Raji (cell line): ENCODE data around the gene ATP2B1.

Source experiments
- POLR2A ChIP-seq: IDR thresholded peaks from 2 replicates; pipeline ENCODE4 v1.6.1; 2011; ENCODE audit warnings: low read depth, low read length, control low read depth; ENCODE audit not compliant: insufficient read depth

Gene ATP2B1

DNA sequence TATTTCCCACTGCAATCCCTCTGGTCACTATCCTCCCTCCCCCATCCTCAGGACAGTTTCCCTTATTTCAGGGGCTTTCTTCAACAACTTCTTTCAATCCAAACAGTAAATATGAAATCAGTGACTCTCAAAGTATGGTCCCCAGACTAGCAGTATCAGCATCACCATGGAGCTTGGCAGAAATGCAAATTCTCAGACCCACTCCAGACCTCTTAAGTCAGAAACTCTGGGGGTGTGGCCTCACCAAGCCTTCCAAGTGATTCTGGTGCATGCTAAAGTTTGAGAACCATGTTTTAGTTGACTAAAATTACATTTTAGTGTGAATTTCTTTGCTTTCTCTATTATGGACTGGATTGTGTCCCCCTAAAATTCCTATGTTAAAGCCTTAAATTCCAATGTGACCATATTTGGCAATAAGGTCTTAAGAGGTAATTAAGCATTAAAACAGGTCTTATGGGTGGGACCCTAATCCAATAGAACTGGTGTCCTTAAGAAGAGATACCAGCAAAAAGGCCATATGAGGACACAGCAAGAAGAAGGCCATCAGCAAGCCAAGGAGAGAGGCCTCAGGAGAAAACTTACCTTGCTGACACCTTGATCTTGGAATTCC is 23.2 kb downstream of the ATP2B1 start:
- no peak for TF ChIP-seq POLR2A

DNA sequence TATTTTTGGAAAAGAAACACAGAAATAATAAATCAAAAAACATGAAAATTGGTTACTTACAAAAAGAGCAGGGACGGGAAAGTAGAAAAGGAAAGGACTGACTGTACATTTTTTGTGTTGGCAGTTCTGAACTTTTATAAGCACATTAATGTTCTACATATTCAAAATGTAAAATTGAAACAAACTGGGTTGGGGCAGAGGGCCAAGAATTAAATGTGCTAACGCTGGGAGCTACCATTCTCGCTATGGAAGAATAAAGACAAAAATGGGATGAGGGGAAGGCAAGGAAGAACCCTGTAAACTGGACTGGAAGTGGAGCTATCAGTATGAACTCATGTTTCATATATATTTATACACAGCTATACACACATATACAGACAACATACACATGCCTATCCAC is 24.5 kb downstream of the ATP2B1 start:
- TF ChIP-seq POLR2A: no peak

DNA sequence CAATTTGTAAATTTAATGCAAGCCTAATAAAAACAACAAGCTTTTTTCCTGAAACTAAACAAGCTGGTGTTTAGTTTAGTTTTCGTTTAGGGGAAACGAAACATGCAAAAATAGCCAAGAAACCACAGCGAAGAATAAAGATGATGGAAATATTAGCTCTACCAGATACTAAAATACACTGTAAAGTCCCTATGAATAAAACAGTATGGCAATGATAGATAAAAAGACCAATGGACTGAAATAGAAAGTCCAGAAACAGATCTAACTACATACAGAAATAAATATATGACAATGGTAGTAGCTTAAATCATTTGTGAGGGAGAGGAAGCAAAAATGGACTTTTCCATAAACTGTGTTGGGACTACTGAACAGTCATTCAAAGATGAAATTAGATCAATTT is 26.4 kb downstream of the ATP2B1 start:
- no peak for TF ChIP-seq POLR2A

DNA sequence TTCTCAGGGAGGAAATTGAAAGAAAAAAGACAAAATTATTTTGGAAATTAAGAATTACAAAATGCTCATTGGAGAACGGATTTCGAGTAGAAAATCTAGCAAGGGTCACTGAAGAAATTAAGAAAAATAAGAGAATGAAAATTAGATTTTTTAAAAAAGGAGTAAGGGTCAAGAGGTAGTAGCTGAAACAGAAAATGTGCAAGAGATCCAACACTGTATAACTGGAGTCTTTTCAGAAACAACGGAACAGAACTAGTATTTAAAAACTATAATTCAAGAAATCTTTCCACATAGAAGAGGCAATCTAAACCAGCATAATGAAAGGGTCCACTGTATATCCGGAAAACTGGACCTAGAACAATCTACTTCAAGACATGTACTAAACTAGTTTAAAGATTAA is 28.2 kb downstream of the ATP2B1 start:
- TF ChIP-seq POLR2A: no peak

DNA sequence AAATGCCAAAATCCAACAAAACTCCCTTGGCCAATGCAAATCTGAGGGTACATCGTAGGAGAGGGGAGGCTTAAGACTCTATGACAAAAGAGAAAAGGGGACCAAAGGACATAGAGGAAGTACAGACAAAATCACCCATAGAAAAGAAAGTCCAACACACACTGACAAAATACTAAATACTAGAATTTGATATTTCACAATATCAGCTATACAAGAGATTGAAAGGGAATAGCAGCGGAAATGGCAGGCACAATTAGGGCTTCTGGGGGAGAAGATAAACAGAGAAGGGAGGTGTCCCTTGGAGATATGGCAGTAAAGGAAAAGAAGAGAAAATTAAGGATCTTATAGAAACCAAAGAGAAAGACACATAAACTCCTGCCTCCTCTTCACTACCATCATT is 29.0 kb downstream of the ATP2B1 start:
- TF ChIP-seq POLR2A: no peak

DNA sequence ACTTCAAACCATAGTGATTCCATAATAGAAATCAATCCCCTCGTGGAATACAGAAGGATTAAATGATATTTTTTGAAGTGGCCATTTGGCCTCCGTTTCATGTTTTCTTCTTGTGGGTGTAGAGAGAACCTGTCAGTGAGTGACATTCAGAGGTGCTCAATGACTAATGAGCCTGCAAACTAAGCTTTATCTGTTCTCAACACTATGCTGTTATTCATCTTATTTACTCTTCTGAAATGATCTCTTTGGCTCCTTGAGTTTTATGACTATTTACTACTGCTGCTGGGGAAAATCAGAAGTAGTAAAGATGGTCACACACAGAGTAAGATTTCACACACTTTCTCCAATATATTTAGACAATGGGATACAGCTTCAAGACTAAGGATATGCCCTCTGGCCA is 30.4 kb downstream of the ATP2B1 start:
- no peak for TF ChIP-seq POLR2A

DNA sequence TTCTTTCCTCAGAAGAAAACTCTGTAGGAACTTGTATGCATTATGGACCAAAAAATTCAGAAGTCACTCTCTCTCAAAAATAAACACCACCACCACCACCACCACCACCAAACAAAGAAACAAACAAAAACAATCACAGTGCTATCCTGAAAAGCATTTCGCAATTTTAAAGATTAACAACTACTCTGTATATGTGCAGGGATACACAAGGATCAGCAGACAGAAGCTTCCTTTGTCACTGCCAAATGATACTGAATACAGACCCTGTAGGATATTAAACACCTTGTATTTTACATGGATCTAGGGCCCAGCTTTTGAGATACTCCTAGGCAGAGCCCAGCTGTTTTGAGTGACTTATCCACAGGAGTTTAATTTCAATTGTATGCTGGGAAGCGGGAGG is 31.7 kb downstream of the ATP2B1 start:
- TF ChIP-seq POLR2A: no peak

DNA sequence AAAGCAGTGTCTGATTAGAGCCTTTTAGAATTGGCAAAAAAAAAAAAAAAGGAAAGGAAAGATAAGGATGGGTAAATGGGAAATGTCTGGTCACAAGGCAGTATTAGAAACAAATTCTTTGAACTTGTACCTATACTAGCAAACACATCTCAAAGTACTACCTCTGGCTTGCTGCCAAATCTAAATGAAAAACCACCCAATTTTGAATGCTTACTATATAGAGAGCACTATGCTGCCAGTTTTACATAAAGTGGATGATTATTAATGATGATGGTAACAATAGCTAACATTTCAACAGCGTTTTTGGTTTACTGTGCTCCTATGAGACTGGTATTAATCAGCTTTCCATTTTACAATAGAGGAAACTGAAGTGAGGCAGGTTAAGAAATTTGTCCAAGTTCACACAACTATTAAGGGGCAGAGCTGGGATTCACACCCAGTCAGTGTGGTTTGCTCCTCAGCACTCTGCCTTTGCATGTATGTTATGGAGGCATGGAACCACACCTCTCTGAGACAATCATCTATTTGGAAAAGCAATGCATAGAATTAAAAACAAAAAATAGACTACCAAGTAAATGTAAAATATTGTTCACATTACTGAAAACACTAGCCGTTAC is 34.2 kb downstream of the ATP2B1 start:
- no peak for TF ChIP-seq POLR2A

DNA sequence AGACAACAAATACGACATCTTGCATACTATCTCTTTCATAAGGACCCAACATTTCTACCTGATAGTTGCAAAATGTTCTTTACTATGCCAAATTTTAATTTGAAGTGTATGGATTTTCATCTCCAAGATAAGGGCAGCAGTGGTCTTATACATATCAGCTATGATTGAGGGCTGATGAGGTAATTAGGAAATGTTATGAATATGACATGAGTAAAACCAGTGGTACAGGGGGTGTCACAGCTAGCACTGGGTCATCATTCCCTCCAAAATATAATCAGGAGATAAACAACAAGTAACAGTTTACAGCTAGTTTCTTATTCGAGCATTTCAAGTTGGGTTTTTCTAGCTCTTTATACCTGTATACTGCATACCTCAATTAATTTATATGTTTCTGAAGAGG is 35.0 kb downstream of the ATP2B1 start:
- no peak for TF ChIP-seq POLR2A

DNA sequence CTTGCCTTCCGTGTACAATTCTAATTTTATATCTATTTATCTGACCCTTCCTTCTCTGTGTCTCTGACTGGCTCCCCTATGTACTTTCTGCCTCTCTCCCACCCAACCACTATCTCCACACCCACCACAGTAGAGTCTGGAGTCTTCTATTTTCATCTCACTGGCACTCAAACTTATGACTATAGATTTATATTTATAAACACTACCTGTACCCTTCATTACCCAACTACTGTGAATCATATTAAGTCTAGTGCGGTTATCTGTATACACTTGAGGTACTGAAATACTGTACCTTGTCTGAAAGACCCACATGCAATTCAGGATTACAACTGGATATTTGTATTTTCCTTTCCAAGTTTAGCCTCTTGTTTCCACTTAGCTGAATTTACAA is 36.1 kb downstream of the ATP2B1 start:
- no peak for TF ChIP-seq POLR2A

DNA sequence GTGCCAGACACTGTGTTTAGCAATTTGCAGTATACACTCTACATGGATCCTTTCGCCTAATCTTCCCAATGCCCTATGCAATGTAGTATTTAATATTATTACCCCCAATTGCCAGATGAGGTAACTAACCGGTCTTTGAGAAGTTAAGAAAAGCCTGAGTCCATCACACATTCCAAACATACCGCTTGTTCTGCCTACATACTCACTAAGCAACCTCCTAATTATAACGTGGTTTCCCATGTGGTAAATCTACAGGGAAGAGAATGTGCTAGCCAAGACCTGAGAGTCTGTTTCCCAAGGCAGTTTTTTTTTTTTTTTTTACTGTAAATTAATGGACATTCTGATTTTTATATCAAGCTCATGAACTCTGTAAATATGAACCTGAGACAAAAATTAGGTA is 37.2 kb downstream of the ATP2B1 start:
- TF ChIP-seq POLR2A: no peak

DNA sequence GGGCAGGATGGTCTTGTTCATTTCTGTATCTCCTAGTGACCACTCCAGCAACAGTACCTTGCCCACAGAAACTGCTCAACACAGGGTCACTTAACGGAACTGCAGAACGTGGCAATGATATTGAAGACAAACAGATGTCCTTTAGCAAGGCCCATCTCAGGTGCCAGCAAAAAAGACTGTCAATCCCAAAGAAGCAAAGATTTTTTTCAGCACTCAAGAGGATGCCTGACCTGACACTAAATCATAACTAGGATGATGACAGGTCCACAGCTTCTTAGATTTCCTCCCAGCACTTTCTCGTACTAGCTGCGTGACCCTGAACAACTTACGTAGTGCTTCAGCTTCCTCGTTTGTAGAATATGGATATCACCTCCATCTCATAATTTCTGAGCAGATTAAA is 39.4 kb downstream of the ATP2B1 start:
- no peak for TF ChIP-seq POLR2A

DNA sequence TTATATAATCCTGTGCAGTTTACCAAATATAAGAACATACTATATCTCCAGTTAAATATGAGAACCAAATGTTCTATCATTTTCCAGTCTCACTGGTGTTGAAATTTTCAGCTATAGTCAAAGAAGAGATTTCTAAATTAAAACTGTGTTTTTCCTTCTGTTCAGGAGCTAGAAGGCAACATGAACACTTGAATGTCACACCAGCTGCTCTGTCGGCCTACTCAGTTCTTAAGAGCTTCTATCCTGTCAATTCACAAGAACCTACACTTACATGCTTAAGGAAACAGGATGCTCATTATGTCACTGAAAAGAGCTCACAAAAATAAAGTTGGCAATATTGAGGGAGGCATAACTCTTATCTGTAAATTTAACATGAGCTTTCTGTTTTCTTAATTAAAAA is 43.1 kb downstream of the ATP2B1 start:
- TF ChIP-seq POLR2A: no peak

DNA sequence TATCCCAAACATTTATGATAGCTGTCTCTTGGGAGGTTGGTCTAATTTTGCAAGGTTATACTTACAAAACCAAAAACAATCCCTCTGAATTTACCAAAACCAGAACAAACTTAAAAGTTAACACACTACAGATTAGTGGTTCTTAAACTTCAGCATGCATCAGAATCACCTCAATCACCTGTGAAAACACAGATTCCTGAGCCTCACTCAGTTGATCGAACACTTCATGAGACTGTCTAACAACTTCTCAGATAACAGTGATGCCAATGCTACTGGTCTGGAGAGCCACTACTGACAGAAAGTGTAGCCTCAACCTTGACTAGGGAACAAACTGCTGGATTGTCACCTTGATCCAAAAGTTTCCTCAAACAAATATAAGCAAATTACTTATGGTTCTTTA is 44.2 kb downstream of the ATP2B1 start:
- TF ChIP-seq POLR2A: no peak

DNA sequence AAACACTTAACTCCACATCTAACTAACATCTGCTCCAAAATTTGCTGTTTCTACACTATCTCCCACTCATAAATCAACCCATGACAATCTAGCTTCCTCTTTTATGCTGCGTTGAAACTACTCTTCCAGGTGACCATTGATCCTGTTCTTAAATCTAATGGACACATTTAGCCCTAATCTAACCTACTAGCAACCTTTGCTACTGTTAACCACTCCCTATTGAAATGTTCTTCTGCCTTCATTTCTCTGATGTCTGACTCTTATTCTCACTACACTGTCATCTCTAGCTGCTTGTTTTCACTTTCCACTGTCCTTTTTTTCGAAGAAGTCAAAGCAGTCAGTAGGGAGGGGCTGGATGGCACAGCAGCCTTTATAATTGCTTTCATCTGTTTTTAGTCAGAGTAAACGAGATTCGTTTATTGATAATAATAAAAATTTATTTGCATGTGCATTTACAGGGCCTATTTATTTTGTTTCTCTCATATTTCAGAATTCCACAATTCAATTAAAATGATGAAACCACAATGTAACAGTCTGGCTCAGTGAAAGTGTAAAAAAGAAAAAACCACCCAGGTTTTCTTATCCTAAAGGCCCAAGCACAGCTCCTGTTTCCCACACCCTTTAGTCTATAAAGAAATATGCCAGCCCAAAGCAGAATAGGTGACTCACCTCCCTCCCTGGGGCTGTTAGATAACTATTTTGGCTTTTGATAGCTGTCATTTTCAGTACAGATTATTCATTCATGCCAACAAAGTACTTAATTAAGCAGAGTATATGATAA is 44.9 kb downstream of the ATP2B1 start:
- no peak for TF ChIP-seq POLR2A

DNA sequence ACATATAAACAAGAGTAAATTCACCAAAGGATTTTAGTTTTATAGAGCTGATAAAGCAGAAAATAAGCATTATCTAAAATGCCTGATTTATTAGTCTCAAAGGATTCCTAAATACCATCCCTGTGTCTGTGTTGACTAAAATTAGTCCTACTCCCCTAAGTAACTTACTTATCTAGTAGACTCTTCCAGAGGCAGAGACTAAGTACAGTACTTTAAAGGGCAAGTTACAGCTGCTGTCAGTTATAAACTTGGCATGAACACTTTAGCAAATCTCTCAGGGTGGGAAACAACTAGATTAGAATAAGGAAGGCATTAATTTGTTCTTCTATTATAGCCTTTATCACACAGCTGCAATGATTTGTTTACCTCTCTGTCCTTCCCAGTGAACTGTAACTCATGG is 46.0 kb downstream of the ATP2B1 start:
- no peak for TF ChIP-seq POLR2A
